ENCODE measurements around the gene CGN. TPM values are rescaled to one million over a fixed set of nuclear protein-coding genes. Genes with fewer than 3 reads are reported as not detected.

Gene CGN
- total and polyA plus RNA-seq, 2 donors (not counting 1 experiment from before 2014, with no cell fraction given), result 0.22 to 0.81 TPM

GRCh38 chr1:151478140-151478812 lies 32.9 kb upstream of the CGN start:
- Histone ChIP-seq H3K4me1 (ENCODE audit: control insufficient read depth in 2 of 2, insufficient read depth in 2 of 2, low read length in 2 of 2) (peaks cover 0 to 5% of the 10 kb centered on the region in 2 donors), H3K9me3 (ENCODE audit: control extremely low read depth in 1 of 3, control insufficient read depth in 2 of 3, insufficient read depth in 1 of 3, low read length in 2 of 3) (peaks cover 0 to 10% (median 7%) of the 10 kb centered on the region in 3 donors), H3K27me3 (replicated peaks in 1 of 4; ENCODE audit: control extremely low read depth in 1 of 4, control insufficient read depth in 3 of 4, insufficient read depth in 4 of 4, low read length in 3 of 4) (no peaks in the 10 kb centered on the region), H3K4me2 (replicated peaks; ENCODE audit: low read depth, low read length, poor library complexity, severe bottlenecking) (no peak overlapping the region), H4K20me1 (ENCODE audit: control insufficient read depth, insufficient read depth, low read length, poor library complexity, severe bottlenecking) (no peaks in the 10 kb centered on the region), H3K36me3 (replicated peaks in 1 of 2; ENCODE audit: control extremely low read depth in 1 of 2, control insufficient read depth in 1 of 2, extremely low read depth in 1 of 2, insufficient read depth in 2 of 2, low read length in 1 of 2) (no peaks in the 10 kb centered on the region), H3K79me2 (ENCODE audit: control insufficient read depth, insufficient read depth, low read length) (no peaks in the 10 kb centered on the region), H3K9ac (ENCODE audit: low read length) (no peak overlapping the region), H3K27ac (ENCODE audit: low read length in 2 of 2) (no peak overlapping the region), H2AFZ (ENCODE audit: insufficient read depth, low read depth, low read length, poor library complexity, severe bottlenecking) (no peak overlapping the region), H3K4me3 (ENCODE audit: control extremely low read depth in 1 of 5, extremely low read depth in 1 of 5, insufficient read depth in 1 of 5, low read depth in 2 of 5, low read length in 4 of 5) (no peak overlapping the region)
- Mint-ChIP-seq H3K27me3 (peaks cover 5% of the 10 kb centered on the region), H3K4me3 (no peak overlapping the region), H3K9me3 (ENCODE audit: insufficient read depth) (peaks cover 2% of the 10 kb centered on the region), H3K4me1 (no peaks in the 10 kb centered on the region), H3K27ac (no peak overlapping the region)
- ATAC-seq (ENCODE audit: low read depth) (no peak), DNase-seq (no peak)
- WGBS (ENCODE audit: insufficient coverage), result no CpG with 5 or more reads among the region's 1 CpG
- intact Hi-C loops (cut with micrococcal nuclease), result no loop called here
- ChIA-PET CTCF (interaction anchor here (0.6 to 1.0 kb wide), 3 partner anchors 22 to 519 kb away, joined by 3 to 4 read pairs (median 3); no protein-coding TSS in a partner anchor), POLR2A (no interaction called here)
- no peak for TF ChIP-seq CTCF (IDR thresholded peaks at IDR 0.05)
- TF ChIP-seq EZH2 (IDR thresholded peaks at IDR 0.05; ENCODE audit: borderline replicate concordance, insufficient read depth, low read depth, low read length, poor library complexity, severe bottlenecking), result no peak

GRCh38 chr1:151478923-151479322 lies 32.3 kb upstream of the CGN start:
- CTCF ChIA-PET, result no interaction called here
- Histone ChIP-seq H3K4me2 (replicated peaks; ENCODE audit: low read depth, low read length, poor library complexity, severe bottlenecking) (no peak overlapping the region), H4K20me1 (ENCODE audit: control insufficient read depth, insufficient read depth, low read length, poor library complexity, severe bottlenecking) (no peaks in the 10 kb centered on the region), H3K36me3 (replicated peaks in 1 of 2; ENCODE audit: control extremely low read depth in 1 of 2, control insufficient read depth in 1 of 2, extremely low read depth in 1 of 2, insufficient read depth in 2 of 2, low read length in 1 of 2) (no peaks in the 10 kb centered on the region), H3K79me2 (ENCODE audit: control insufficient read depth, insufficient read depth, low read length) (no peaks in the 10 kb centered on the region), H3K27me3 (replicated peaks in 1 of 4; ENCODE audit: control extremely low read depth in 1 of 4, control insufficient read depth in 3 of 4, insufficient read depth in 4 of 4, low read length in 3 of 4) (no peaks in the 10 kb centered on the region), H3K4me3 (ENCODE audit: control extremely low read depth in 1 of 5, extremely low read depth in 1 of 5, insufficient read depth in 1 of 5, low read depth in 2 of 5, low read length in 4 of 5) (no peak overlapping the region), H3K4me1 (ENCODE audit: control insufficient read depth in 2 of 2, insufficient read depth in 2 of 2, low read length in 2 of 2) (no peaks in the 10 kb centered on the region), H2AFZ (ENCODE audit: insufficient read depth, low read depth, low read length, poor library complexity, severe bottlenecking) (no peak overlapping the region), H3K9ac (ENCODE audit: low read length) (no peak overlapping the region), H3K27ac (ENCODE audit: low read length in 2 of 2) (no peak overlapping the region), H3K9me3 (ENCODE audit: control extremely low read depth in 1 of 3, control insufficient read depth in 2 of 3, insufficient read depth in 1 of 3, low read length in 2 of 3) (peaks cover 0 to 10% (median 7%) of the 10 kb centered on the region in 3 donors)
- Mint-ChIP-seq H3K27ac (no peak overlapping the region), H3K4me1 (no peaks in the 10 kb centered on the region), H3K4me3 (no peak overlapping the region), H3K9me3 (ENCODE audit: insufficient read depth) (peaks cover 2% of the 10 kb centered on the region), H3K27me3 (peaks cover 5% of the 10 kb centered on the region)
- DNase-seq (no peak), ATAC-seq (ENCODE audit: low read depth) (no peak)
- TF ChIP-seq CTCF (IDR thresholded peaks at IDR 0.05), result no peak
- intact Hi-C loops (cut with micrococcal nuclease), result no loop called here
- WGBS (ENCODE audit: insufficient coverage), result 100% methylated on average over 1 of the region's 2 CpGs
- POLR2A ChIA-PET, result no interaction called here
